Measurements from ENCODE around the gene EIPR1. TPM values are rescaled to one million over a fixed set of nuclear protein-coding genes. Genes with fewer than 3 reads are reported as not detected.

EIPR1 gene
- polyA plus RNA-seq, 2 of the 4 experiments (the other 2 are of a cell fraction): 55.0 to 65.0 TPM

GRCh38 chr2:3336844-3337243 is 40.8 kb downstream of the EIPR1 start:
- Histone ChIP-seq H3K27ac (no peak overlapping the region), H3K4me1 (no peaks in the 10 kb centered on the region), H3K4me2 (no peak overlapping the region), H3K4me3 (no peak overlapping the region), H3K9me3 (no peaks in the 10 kb centered on the region)
- POLR2A ChIA-PET: no interaction called here
- 74% methylated on average over 2 of the region's 2 CpGs for WGBS (ENCODE audit: missing lambda C conversion rate)
- ATAC-seq (no peak), FAIRE-seq (no peak), DNase-seq (ENCODE audit: low read depth in 1 of 2, low spot score in 1 of 2) (no peak)
- no peak for TF ChIP-seq E2F6 (IDR thresholded peaks at IDR 0.05; ENCODE audit: borderline replicate concordance, low read depth)
- no peak for TF ChIP-seq SMC3 (IDR thresholded peaks at IDR 0.05)
- no peak for TF ChIP-seq RARB (CRISPR knock-in tag; IDR thresholded peaks at IDR 0.05)
- TF ChIP-seq CHD2 (IDR thresholded peaks at IDR 0.05; ENCODE audit: low read length, partially characterized antibody): no peak
- no peak for TF ChIP-seq KDM1A (IDR thresholded peaks at IDR 0.05; ENCODE audit: low read depth)
- no peak for TF ChIP-seq RAD21 (conservative IDR thresholded peaks at IDR 0.05 in 1 of 2, IDR thresholded peaks at IDR 0.05 in 1 of 2)
- TF ChIP-seq FOSB (CRISPR knock-in tag; IDR thresholded peaks at IDR 0.05): no peak
- no peak for TF ChIP-seq MYC (IDR thresholded peaks at IDR 0.05; ENCODE audit: borderline replicate concordance, low read length)
- no peak for TF ChIP-seq EHMT2 (IDR thresholded peaks at IDR 0.05; ENCODE audit: low read depth)
- TF ChIP-seq REST (IDR thresholded peaks at IDR 0.05): no peak
- TF ChIP-seq ZSCAN20 (CRISPR knock-in tag; IDR thresholded peaks at IDR 0.05): no peak
- no peak for TF ChIP-seq TP53 (CRISPR knock-in tag; IDR thresholded peaks at IDR 0.05)
- TF ChIP-seq PBX3 (IDR thresholded peaks at IDR 0.05): no peak
- no peak for TF ChIP-seq HOXB5 (CRISPR knock-in tag; IDR thresholded peaks at IDR 0.05)
- TF ChIP-seq HES2 (IDR thresholded peaks at IDR 0.05): no peak
- TF ChIP-seq EHF (CRISPR knock-in tag; IDR thresholded peaks at IDR 0.05): no peak
- no peak for TF ChIP-seq JUNB (IDR thresholded peaks at IDR 0.05)
- TF ChIP-seq CBX2 (IDR thresholded peaks at IDR 0.05; ENCODE audit: borderline replicate concordance, low read depth): no peak
- no peak for TF ChIP-seq GATA3 (IDR thresholded peaks at IDR 0.05; ENCODE audit: borderline replicate concordance)
- TF ChIP-seq CTCF (IDR thresholded peaks at IDR 0.05): no peak
- CTCF ChIA-PET: no interaction called here
